HG03066 (cell line): Measurements from ENCODE around the gene DYNC1LI2.
"Not testable (repeated sequence)": the region's sequence is repeated elsewhere in the genome, so short reads cannot be mapped to it uniquely, and the experiment has no call there.

ENCODE experiments used
- ATAC-seq: cut with Tn5 transposase; IDR thresholded peaks from one replicate; pipeline ENCODE4 v1.9.1; 2021; ENCODE audit warnings: low read depth; ENCODE audit not compliant: unreplicated experiment

Gene DYNC1LI2

DNA sequence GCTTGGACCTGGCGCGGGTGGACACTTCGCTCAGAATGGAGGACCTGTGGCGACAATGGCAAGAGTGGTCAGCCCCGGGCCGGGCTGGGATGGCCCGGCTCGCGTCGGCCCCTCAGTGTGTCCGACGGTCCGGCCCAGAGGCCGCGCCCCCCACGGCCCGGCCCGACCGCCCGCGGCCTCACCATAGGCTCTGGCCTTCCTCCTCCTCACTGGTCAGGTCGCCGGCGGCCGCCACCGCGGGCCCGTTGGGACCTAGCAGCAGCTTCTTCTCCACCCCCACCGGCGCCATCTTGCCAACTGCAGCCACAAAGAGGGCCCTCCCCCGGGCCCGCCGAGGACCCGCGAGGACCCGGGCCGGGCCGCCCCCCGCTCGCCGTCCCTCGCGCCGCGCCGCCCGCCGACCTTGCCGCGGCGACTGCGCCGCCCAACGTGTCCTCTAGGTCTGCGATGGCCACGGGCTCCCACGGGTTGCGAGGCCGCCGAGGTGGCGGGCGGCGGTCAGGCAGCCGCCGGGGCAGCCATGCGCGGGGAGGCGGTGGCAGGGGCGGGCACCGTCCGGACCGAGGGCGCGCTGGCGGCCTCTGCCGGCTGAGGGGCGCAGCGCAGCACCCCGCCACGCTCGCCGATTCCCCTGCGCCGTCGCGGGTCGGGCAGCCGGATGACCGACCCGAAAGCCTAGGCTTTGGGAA lies at the start of gene DYNC1LI2:
TSS of gene DYNC1LI2 (minus strand) at position 307 of the 689 bp plus-strand sequence. CDS start at position 289, 18 bp downstream.
- ATAC-seq = peak; percentile 82

DNA sequence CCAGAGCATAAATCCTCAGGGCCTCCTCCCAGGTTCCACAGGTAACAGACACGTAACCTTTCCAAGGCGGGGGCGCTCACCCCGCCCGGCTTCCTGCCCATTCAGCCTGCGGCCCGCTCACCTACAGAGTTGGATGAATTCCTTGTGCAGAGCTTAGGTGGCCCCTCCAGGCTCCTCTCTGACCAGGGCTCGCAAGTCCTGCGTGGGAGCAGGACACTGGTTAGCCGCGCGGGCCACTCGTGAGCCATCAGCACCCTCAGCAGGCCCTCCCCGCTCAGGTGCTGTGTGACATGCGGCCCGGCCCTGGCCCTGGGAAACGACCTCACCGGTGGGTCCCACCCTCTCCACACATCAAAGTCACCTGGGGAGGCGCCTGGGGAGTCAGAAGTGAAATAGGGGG lies 49.4 kb upstream of the DYNC1LI2 start:
- ATAC-seq = no peak

DNA sequence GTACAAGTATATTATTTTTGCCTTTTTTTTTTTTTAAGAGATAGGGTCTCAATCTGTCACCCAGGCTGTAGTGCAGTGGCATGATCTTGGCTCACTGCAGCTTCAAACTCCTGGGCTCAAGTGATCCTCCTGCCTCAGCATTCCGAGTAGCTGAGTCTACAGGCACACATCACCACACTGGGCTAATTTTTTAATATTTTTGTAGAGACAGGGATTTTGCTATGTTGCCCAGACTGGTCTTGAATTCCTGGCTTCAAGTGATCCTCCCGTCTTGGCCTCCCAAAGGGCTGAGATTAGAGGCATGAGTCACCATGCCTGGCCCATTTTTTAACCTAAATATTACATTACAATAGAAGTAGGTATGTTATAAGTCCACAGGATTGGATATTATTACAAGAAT lies 46.8 kb upstream of the DYNC1LI2 start:
- ATAC-seq = no peak

GRCh38 chr16:66793984-66794383 lies 42.6 kb upstream of the DYNC1LI2 start:
- ATAC-seq = not testable (repeated sequence)

DNA sequence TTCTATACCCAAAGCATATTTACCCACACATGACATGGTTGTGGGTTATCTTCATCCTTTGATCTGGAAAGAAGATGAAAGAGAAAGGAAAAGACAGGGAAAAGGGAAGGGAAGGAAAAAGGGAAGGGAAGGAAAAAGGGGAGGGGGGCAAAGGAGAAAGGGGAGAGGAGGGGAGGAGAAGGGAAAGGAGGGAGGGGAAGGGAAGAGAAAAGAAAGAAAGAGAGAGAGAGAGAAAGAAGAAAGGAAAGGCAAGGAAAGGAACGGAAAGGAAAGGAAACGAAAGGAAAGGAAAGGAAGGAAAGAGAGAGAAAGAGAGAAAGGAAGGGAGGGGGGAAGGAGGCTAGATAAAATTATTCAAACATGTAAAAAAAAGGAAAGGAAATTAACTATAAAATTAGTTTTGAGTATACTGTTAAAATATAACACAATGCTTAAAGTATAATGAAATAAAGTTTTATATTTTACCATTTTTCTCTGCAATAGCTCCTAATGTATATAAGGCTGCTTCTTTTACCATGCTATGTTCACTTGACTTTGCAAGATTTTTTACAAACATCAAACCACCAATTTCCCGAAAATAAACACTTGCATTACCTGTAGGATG lies 38.8 kb upstream of the DYNC1LI2 start:
- ATAC-seq = no peak

DNA sequence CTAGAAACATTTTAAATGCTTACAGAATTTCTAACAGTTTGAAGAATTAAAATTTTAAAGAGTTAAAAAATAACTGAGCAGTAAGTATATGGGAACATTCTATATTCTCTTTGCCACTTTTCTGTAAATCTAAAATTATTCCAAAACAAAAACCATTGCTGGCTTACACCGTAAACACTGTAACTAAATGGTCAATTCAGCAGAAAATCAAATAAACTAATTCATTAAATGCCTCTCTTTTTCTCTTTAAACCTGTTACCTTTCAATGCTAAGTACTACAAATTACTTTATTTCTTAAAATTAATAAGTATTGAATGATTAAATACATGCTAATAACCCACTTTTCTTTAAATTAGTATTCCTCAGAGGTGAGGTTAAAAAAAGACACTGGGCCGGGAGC lies 36.0 kb upstream of the DYNC1LI2 start:
- ATAC-seq = no peak

DNA sequence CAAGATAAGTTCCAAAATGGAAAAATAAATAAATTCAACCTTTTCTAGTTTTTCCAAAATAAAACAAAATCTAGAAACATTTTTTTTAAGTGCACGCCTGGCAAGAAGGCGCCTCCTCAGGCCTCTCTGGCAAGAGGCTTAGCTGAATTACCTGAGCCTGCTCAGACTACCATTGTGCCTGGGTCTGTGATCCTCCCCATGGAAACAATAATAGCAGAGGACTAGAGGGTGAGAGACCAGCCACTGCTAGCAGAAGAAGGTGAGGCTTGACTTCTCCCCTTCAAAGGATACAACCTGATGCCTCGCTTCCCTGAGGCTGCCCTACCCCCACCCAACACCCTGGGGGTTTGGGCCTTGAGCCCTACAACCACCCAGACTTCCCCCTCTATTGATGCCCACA lies 35.1 kb upstream of the DYNC1LI2 start:
- no peak for ATAC-seq

- no peak for ATAC-seq
Measured at GRCh38 chr16:66776457-66776856, 25.0 kb upstream of the DYNC1LI2 start.

GRCh38 chr16:66774981-66775380 lies 23.6 kb upstream of the DYNC1LI2 start:
- ATAC-seq = no peak

- no peak for ATAC-seq
Measured at GRCh38 chr16:66758086-66758485, 6.7 kb upstream of the DYNC1LI2 start.

DNA sequence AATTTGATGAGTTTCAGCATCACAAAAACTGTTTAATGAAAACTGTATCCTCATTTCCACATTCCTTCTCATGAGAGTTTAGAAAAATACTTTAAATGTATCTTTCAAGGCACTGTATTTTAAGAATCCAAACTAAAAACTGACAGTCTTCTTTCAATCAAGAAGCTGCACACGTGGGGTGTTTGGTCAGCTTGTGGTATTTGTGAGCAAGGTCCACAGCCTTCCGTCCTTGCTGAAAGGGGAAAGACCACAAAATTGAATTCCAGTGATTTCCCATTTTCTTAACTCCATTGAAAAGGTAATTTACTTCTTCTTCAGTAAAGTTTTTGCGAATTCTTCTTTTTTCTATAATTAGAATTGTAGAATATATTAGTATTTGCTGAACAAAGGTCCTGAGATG lies 3.4 kb upstream of the DYNC1LI2 start:
- ATAC-seq = no peak

GRCh38 chr16:66754211-66754610 lies 2.8 kb upstream of the DYNC1LI2 start:
- no peak for ATAC-seq

DNA sequence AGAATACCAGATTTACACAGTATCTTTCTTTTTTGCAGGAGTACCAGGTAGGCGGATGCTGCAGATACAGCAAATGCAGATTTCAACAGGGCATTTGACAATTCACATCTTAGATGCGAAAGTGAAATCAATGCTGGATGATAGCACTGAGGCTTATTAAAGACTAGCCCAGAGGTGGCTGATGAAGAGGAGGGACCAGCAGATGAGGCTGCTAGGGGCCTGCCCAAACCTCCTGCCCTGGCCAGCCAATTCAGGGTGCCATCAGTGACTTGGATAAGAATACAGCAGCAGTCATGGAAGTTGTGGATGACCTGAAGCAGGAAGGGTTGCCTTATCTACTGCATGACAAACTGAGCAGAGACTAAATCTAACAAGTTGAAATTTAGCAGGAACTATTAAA lies 1.5 kb upstream of the DYNC1LI2 start:
- no peak for ATAC-seq

GRCh38 chr16:66752379-66752778 lies 970 bp upstream of the DYNC1LI2 start:
- ATAC-seq = no peak

DNA sequence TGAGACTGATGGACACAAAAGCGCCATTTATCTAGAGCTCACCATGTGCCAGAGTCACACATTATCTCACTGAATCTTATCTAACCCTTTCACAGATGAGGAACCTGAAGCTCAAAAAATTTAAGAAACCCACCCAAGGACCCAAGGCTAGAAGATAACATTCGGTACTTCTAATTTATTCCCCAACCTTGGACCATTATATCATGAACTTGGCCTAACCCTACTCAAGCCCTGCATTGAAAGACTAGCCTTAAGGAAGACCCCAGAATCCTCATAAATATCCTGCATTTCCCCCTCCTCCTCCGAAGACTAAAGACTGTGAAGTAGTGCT lies 548 bp upstream of the DYNC1LI2 start:
- no peak for ATAC-seq

- ATAC-seq = peak; percentile 12
Measured at GRCh38 chr16:66751053-66751302, 431 bp downstream of the DYNC1LI2 start.

GRCh38 chr16:66750279-66751052 lies 943 bp downstream of the DYNC1LI2 start:
- no peak for ATAC-seq

GRCh38 chr16:66746682-66747081 lies 4.7 kb downstream of the DYNC1LI2 start:
- no peak for ATAC-seq

- ATAC-seq = no peak
Measured at GRCh38 chr16:66746048-66746447, 5.4 kb downstream of the DYNC1LI2 start.

DNA sequence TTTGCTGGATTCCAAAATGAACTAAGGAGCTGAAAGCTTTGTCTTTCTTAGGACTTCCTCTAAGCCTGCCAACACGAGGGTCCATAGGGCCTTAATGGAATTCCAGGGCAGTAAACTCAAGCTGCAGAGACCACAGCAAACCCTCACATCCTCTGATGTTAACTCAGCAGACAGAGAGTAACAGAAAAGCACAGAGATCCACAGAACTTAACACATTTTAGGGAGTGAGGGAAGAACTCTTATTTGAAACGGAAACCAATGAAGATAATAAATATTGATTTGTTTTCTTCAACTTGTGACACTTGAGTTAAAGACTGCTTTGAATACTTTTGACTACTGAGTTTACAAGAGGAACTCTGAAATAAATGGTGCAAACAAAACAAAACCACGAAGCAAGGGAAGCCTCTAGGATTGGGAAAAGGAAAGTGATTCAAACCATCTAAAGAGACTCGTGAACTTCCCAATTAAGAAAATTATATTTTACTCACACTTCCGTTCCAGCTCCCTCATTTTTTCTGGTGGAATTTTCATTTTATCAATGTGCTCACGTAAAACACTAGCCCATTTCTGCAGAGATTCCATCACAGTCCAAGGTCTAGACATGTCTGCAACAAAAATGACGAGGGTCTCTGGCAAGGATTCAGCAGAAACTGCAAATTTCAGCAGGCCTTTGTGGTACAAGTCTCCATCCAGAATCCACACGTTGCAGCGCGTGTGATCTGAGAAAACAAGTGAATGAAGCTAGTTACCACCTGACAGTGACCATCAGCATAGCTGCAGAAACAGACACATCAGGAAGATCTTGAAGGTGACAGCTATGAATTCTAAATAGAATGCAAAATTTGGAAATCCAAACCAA lies 9.2 kb downstream of the DYNC1LI2 start:
- ATAC-seq = no peak
